Retinal pigment epithelial cell (primary cell): ENCODE measurements around the gene R3HDM2.
A peak's percentile ranks its signal among the peaks of the same experiment; 100 is the strongest.

Source experiments
- DNase-seq: peaks from one replicate; pipeline ENCODE4 v3.0.0-alpha.2; 2010; ENCODE audit warnings: low read depth
- H3K4me3 ChIP-seq: 2 replicates; pipeline ENCODE4 v1.5.1; 2011; ENCODE audit warnings: mild to moderate bottlenecking, low read length, control low read depth, moderate library complexity
- TF ChIP-seq, protein P1 (sequence below): conservative IDR thresholded peaks from 2 replicates; pipeline ENCODE4 v1.5.1; 2011; ENCODE audit warnings: low read depth, low read length, control low read depth, inconsistent platforms

Gene R3HDM2

DNA sequence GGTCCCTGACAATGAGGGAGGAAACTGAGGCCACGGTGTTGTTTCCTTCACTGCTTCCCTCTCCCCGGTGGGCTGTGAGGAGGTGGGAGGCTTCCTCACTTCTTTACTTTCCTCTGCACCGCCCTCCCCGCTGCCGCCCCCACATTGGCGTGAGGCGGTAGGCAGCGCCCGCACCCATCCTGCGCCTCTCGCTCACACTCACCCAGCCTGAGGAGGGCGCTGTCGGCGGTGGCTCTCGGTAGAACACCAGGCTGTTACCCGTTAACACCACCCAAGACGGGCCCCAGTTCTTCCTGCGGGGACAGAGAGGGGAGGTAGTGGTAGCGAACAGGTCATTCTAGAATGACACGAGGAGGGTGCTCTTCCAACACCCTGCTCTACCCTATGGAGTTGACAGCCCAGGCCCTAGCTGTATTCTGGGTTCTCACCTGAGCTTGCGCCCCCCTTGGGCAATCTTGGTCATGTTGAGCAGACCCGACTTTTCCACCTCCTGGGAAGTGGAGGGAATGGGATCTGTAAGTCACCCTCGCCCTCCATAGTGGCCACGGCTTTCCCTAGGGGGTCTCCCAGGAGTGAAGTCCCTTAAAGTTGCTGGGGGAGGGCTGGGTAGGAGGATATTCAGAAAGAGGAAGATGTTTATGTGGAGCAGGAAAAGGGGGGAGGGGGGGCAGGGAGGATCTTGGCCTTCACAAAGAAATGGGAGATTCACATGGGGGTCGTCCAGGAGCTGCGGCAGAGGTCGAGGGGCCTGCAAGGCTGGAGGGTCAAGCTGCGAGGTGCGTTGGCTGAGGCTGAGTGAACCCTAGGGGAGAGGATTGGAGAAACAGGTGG, 45.5 kb upstream of the R3HDM2 start:
- no peak for DNase-seq
- TF ChIP-seq, protein P1, sequence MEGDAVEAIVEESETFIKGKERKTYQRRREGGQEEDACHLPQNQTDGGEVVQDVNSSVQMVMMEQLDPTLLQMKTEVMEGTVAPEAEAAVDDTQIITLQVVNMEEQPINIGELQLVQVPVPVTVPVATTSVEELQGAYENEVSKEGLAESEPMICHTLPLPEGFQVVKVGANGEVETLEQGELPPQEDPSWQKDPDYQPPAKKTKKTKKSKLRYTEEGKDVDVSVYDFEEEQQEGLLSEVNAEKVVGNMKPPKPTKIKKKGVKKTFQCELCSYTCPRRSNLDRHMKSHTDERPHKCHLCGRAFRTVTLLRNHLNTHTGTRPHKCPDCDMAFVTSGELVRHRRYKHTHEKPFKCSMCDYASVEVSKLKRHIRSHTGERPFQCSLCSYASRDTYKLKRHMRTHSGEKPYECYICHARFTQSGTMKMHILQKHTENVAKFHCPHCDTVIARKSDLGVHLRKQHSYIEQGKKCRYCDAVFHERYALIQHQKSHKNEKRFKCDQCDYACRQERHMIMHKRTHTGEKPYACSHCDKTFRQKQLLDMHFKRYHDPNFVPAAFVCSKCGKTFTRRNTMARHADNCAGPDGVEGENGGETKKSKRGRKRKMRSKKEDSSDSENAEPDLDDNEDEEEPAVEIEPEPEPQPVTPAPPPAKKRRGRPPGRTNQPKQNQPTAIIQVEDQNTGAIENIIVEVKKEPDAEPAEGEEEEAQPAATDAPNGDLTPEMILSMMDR = peak; percentile 40
- H3K4me3 ChIP-seq = peak overlapping the region; percentile 25

DNA sequence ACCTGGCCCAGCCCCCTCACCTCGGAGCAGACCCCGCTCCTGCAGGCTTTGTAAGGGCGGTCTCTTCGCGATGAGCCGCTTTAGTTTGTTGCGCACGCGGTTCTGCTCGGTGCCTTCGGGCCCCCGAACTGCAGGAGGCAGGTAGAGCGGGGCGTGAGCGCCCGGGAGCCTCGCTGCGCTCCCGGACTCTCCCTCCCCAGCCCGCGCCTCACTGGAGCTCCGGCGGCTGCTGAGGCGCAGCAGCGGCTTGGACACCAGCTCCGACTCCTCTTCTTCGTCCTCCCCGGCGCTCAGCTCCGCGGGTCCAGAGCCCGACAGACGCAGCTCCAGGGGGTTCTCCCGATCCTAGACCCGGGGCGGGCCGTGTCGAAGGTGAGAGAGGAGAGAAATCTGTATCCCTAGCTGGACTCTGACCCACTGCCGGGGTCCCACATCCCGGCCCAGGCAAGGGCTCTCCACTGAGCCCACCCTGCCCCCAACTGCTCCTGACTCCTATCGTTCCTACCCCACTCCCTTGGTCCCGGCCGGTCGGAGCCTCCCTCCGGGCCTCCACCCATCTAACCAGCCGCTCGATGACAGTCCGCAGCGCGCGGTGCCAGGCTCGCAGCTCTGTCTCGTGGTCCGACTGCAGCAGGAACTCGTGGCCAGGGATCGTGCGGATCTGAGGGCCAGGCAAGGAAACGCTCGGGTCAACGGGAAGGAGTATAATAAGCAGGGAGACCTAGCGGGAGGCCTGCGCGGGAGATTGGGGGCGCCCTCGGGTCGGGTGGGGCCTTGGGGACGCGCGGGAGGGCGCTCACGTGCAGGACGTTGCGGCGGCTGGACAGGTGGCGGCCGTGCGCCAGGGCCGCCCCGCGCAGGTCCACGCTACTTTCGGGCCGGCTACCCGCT, 44.7 kb upstream of the R3HDM2 start:
- TF ChIP-seq, protein P1 = no peak
- H3K4me3 ChIP-seq = peak overlapping the region; percentile 36
- peak; percentile 40 for DNase-seq

DNA sequence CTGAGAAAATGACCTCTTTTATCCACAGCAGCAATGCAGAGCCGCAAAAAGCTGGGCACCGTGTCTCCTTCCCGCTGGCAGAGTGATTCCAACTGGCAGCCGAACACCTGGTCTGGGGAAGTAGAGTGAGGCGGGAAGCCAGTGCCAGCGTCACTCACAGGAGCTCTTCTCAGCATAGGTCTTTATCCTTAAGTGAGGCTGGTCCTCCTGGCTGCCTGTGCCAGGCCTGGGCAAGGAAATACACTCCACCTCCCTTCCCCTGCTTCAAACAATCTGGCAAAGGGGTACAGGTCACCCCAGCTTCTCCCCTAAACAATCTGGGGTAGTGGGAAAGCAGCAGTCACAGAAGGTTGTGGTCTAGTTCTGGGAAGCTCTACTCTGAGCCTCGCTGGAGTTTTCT, 44.0 kb upstream of the R3HDM2 start:
- no peak overlapping the region for H3K4me3 ChIP-seq
- TF ChIP-seq, protein P1 = no peak
- DNase-seq = no peak

DNA sequence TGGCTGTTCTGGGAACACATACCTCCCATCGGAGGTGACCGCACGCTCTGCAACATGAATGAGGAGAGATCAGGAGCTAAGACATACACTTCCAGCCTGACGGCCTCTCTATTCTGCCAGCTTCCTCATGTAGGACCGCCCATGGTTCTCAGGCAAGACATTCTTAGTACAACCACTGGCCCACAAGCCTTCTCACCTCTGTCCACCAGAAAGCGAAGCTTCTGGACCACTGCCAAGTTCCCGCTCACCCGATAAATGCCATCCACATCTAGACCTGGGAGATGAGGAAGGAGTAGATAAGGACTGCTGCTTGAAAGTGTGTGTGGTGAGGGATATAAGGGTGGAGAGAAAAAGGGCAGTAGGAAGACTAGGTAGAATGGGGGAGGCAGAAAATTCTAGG, 43.6 kb upstream of the R3HDM2 start:
- no peak for DNase-seq
- H3K4me3 ChIP-seq = no peak overlapping the region
- TF ChIP-seq, protein P1 = no peak

DNA sequence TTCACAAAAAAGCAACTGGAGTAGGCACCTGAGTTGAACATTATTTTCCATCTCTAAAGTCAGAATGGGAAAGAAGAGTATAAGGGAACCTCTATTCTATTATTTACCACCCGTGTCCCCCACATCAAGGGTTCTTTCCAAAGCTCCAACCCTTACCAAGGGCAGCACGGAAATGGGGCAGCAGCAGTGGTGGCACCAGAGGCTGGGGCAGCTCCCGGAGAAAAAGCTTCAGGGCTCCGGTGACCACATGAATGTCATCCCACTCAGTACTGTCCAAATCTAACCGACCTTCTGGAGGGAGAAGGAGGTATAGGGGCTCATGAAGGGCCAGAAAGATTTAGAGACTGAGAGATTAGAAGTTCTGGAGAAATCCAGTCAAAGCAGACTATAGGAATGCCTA, 43.0 kb upstream of the R3HDM2 start:
- TF ChIP-seq, protein P1 = no peak
- H3K4me3 ChIP-seq = no peak overlapping the region
- no peak for DNase-seq

DNA sequence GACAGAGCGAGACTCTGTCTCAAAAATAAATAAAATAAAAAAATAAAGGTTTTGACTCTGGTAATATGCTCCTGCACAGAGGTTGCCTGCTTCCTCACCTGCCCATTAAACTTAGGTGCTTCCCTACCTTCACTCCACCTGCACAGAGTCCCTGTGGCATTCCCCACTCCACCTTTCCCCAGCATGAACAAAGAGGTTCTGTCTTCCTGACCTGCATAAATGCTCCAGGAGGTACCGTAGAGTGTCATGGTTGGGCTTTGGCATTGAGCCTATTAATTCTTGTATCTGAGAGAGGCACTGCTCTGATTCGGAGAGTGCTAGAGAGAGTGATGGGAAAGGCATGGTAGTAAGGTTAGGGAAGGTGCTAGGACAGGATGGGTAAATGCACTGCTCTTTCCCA, 42.5 kb upstream of the R3HDM2 start:
- TF ChIP-seq, protein P1 = no peak
- H3K4me3 ChIP-seq = no peak overlapping the region
- DNase-seq = no peak
